GM12891 (cell line): ENCODE data around the gene PPP1R9A.

ENCODE experiments used
- DNase-seq: peaks from one replicate; pipeline ENCODE4 v3.0.0; 2011; ENCODE audit warnings: low spot score; ENCODE audit not compliant: insufficient read length
- FAIRE-seq: peaks from 2 replicates; lab custom pipeline; 2011; peaks lifted over from hg19 to GRCh38; lab: Jason Lieb, UNC
- PAX5 ChIP-seq: IDR thresholded peaks from 2 replicates; pipeline ENCODE4 v1.6.1; 2011; ENCODE audit warnings: low read length, moderate library complexity, mild to moderate bottlenecking; ENCODE audit not compliant: insufficient read depth, severe bottlenecking
- POLR2A ChIP-seq: IDR thresholded peaks from 2 replicates; pipeline ENCODE4 v1.6.1; 2011; ENCODE audit warnings: low read depth, low read length, control low read depth
- POLR2AphosphoS5 ChIP-seq: IDR thresholded peaks from 2 replicates; pipeline ENCODE4 v1.6.1; 2011; ENCODE audit warnings: low read depth, low read length, control low read depth
- POU2F2 ChIP-seq: IDR thresholded peaks from 2 replicates; pipeline ENCODE4 v1.6.1; 2011; ENCODE audit warnings: low read depth, mild to moderate bottlenecking, control low read depth, low read length, moderate library complexity
- SPI1 ChIP-seq: IDR thresholded peaks from 2 replicates; pipeline ENCODE4 v1.6.1; 2011; ENCODE audit warnings: low read depth, low read length, control low read depth
- TAF1 ChIP-seq: IDR thresholded peaks from 2 replicates; pipeline ENCODE4 v1.6.1; 2011; ENCODE audit warnings: low read depth, low read length, control low read depth

Gene PPP1R9A

GRCh38 chr7:95238252-95238943 lies 331.0 kb downstream of the PPP1R9A start:
- FAIRE-seq (no peak), DNase-seq (no peak)
- TF ChIP-seq POLR2AphosphoS5 (no peak), TAF1 (no peak), POU2F2 (no peak)

GRCh38 chr7:95240921-95241320 lies 333.5 kb downstream of the PPP1R9A start:
- TF ChIP-seq TAF1: no peak
- TF ChIP-seq POLR2AphosphoS5: no peak
- TF ChIP-seq POU2F2: no peak
- TF ChIP-seq PAX5: no peak
- no peak for TF ChIP-seq POLR2A
- TF ChIP-seq SPI1: no peak
- no peak for FAIRE-seq
- no peak for DNase-seq

GRCh38 chr7:95242266-95242665 lies 334.9 kb downstream of the PPP1R9A start:
- DNase-seq: no peak
- FAIRE-seq: no peak
- TF ChIP-seq POLR2AphosphoS5 (no peak), POLR2A (no peak), SPI1 (no peak), PAX5 (no peak), POU2F2 (no peak), TAF1 (no peak)

- no peak for TF ChIP-seq PAX5
- TF ChIP-seq TAF1: no peak
- no peak for TF ChIP-seq POLR2A
- TF ChIP-seq POLR2AphosphoS5: no peak
- no peak for TF ChIP-seq SPI1
- no peak for TF ChIP-seq POU2F2
- DNase-seq (no peak), FAIRE-seq (no peak)
These were observed 337.2 kb downstream of the PPP1R9A start for GRCh38 chr7:95244616-95245015.

- DNase-seq (no peak), FAIRE-seq (no peak)
- TF ChIP-seq TAF1: no peak
- TF ChIP-seq POU2F2: no peak
- no peak for TF ChIP-seq SPI1
- no peak for TF ChIP-seq POLR2AphosphoS5
- TF ChIP-seq PAX5: no peak
- no peak for TF ChIP-seq POLR2A
These were observed 338.6 kb downstream of the PPP1R9A start for GRCh38 chr7:95245828-95246500.

- no peak for TF ChIP-seq PAX5
- TF ChIP-seq POLR2A: no peak
- TF ChIP-seq SPI1: no peak
- no peak for TF ChIP-seq POU2F2
- TF ChIP-seq POLR2AphosphoS5: no peak
- no peak for TF ChIP-seq TAF1
- peak; percentile 61 for FAIRE-seq
- DNase-seq: no peak
These were observed 339.5 kb downstream of the PPP1R9A start for GRCh38 chr7:95246831-95247370.

GRCh38 chr7:95250571-95250970 lies 343.2 kb downstream of the PPP1R9A start:
- DNase-seq (no peak), FAIRE-seq (no peak)
- TF ChIP-seq PAX5 (no peak), SPI1 (no peak), POLR2AphosphoS5 (no peak), POU2F2 (no peak), TAF1 (no peak), POLR2A (no peak)

GRCh38 chr7:95251966-95252365 lies 344.6 kb downstream of the PPP1R9A start:
- DNase-seq (no peak), FAIRE-seq (no peak)
- TF ChIP-seq SPI1 (no peak), PAX5 (no peak)

GRCh38 chr7:95253986-95254385 lies 346.6 kb downstream of the PPP1R9A start:
- TF ChIP-seq PAX5 (no peak), POLR2A (no peak), POU2F2 (no peak), SPI1 (no peak), POLR2AphosphoS5 (no peak), TAF1 (no peak)
- FAIRE-seq (no peak), DNase-seq (no peak)

GRCh38 chr7:95255691-95256090 lies 348.3 kb downstream of the PPP1R9A start:
- no peak for DNase-seq
- TF ChIP-seq POLR2A: no peak
- no peak for FAIRE-seq
